GM12873 (cell line): Measurements from ENCODE around the gene RPS6KC1.
A peak's percentile ranks its signal among the peaks of the same experiment; 100 is the strongest.

Source experiments
- TF ChIP-seq, protein P1 (sequence below): IDR thresholded peaks from 2 replicates; pipeline ENCODE4 v1.5.1; 2012; ENCODE audit warnings: low read depth, mild to moderate bottlenecking, moderate library complexity, low read length, control low read depth; ENCODE audit not compliant: insufficient read depth; ENCODE audit errors: missing control alignments

The RPS6KC1 gene

DNA sequence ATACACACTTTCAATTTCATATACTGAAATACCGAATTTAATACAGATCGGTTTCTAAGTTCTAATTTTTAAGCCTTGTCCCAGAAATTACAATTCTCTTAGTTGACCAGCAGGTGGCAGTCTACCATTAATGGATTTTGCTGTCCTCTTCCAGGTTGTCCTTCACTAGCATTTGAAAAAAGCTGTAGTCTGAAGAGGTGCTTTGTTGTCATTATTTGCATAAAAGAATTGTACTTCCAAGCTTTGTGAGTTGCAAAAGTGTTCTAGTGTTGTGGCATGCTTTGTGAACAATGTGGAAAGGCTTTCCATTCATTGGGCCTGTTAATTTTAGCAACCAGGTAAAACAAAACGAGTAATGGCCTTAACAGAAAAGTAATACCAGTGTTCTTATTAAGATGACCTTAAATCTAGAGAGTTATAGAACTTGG lies 193.6 kb downstream of the RPS6KC1 start:
- TF ChIP-seq, protein P1, sequence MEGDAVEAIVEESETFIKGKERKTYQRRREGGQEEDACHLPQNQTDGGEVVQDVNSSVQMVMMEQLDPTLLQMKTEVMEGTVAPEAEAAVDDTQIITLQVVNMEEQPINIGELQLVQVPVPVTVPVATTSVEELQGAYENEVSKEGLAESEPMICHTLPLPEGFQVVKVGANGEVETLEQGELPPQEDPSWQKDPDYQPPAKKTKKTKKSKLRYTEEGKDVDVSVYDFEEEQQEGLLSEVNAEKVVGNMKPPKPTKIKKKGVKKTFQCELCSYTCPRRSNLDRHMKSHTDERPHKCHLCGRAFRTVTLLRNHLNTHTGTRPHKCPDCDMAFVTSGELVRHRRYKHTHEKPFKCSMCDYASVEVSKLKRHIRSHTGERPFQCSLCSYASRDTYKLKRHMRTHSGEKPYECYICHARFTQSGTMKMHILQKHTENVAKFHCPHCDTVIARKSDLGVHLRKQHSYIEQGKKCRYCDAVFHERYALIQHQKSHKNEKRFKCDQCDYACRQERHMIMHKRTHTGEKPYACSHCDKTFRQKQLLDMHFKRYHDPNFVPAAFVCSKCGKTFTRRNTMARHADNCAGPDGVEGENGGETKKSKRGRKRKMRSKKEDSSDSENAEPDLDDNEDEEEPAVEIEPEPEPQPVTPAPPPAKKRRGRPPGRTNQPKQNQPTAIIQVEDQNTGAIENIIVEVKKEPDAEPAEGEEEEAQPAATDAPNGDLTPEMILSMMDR: peak; percentile 63

- TF ChIP-seq, protein P1: no peak
These were observed 194.3 kb downstream of the RPS6KC1 start for GRCh38 chr1:213245260-213245910.

- TF ChIP-seq, protein P1: no peak
These were observed 196.0 kb downstream of the RPS6KC1 start for GRCh38 chr1:213247038-213247437.

- TF ChIP-seq, protein P1: no peak
These were observed 198.4 kb downstream of the RPS6KC1 start for GRCh38 chr1:213249395-213249794.

DNA sequence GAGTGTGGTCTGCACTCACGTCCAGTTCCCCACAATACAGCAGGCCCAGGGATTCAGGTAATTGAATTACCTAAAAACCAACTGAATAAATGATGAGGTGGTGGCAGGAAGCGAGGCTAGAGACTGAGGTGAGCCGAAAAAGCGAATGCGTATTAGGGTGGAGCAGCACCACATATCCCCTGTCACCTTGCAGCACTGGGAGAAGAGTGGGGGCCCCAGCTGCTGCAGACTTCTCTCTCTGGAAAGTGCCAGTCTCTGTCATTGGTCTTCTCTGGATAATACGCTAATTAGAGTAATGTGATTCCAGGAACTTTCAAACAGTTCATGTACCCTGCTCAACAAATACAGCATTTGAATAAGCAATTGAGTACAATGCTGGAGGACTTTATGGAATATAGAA lies 199.0 kb downstream of the RPS6KC1 start:
- TF ChIP-seq, protein P1: no peak

DNA sequence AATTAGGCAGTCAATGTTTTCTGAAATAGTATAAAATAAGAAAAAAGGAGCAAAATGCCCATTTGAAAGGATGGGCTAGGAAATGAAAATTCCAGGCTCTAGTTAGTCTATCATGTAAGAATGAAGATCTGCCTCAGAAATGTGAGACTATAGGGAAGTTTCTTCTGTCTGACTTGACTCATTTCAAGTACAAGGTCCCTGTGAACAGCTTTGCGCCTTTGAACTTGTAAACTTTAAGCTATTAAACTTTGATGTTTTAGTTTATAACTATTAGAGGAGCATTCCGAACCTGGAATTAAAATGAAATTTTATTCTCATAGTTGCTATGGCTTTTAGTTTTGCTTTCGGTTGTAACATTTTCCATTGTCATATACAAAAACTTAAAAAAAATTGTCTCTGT lies 199.4 kb downstream of the RPS6KC1 start:
- TF ChIP-seq, protein P1: no peak

GRCh38 chr1:213251972-213252371 lies 200.9 kb downstream of the RPS6KC1 start:
- TF ChIP-seq, protein P1: no peak
